Activated CD4-positive, alpha-beta T cell treated with anti-CD3 and anti-CD28 coated beads, Interleukin-2, amount 50 U/mL, for 48 hours (primary cell): Measurements from ENCODE around the gene UAP1L1.

Source experiments
- DNase-seq, 2 experiments: peaks; one replicate each; pipeline ENCODE4 v3.0.0-alpha.2; 2020

UAP1L1 gene

DNA sequence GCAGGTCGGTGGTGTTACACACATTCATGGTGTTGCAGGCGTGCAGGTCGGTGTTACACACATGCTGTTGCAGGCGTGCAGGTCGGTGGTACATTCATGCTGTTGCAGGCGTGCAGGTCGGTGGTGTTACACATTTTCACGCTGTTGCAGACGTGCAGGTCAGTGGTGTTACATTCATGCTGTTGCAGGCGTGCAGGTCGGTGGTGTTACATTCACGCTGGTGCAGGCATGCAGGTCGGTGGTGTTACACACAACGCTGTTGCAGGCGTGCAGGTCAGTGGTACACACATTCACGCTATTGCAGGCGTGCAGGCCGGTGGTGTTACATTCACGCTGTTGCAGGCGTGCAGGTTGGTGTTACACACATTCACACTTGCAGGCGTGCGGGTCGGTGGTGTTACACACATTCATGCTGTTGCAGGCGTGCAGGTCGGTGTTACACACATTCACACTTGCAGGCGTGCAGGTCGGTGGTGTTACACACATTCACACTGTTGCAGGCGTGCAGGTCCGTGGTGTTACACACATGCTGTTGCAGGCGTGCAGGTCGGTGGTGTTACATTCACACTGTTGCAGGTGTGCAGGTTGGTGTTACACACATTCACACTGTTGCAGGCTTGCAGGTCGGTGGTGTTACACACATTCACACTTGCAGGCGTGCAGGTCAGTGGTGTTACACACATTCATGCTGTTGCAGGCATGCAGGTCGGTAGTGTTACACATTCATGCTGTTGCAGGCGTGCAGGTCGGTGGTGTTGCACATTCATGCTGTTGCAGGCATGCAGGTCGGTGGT, 26.1 kb downstream of the UAP1L1 start:
- no peak for DNase-seq

DNA sequence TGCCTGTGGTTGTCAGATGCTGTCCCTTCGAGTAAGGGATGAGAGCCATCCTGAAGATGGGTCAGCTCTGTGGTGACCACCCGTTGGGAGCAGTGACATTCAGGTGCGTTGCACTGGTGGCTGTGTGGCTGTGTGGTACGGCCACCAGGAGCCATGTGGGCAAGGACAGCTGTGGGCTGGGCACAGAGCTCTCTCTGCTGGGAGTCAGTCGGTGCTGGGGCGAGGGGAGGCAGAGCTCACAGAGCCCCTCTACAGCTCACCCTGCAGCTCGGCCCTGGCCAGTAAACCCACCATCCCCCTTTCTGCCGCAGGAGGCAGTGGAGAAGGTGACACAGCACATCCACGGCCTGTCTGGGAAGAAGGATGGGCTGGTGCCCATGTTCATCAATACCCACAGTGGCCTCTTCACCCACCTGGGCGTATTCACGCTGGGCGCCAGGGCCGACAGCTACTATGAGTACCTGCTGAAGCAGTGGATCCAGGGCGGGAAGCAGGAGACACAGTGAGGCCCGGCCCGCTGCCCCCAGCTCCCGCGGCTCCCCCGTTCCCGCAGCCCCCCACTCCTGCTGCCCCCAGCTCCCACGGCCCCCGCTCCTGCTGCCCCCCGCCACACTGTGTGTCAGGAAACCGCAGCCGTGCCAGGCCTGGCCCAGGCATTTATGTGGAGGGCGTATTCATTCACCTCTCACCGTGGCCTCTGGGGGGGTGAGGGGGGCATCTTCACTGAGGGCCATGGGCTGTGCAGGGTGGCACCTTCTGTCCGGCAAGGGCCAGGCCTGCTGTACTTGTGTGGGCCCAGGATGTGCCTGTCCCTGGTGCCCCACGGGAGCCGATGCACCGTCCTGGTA, 28.7 kb downstream of the UAP1L1 start:
- no peak for DNase-seq

DNA sequence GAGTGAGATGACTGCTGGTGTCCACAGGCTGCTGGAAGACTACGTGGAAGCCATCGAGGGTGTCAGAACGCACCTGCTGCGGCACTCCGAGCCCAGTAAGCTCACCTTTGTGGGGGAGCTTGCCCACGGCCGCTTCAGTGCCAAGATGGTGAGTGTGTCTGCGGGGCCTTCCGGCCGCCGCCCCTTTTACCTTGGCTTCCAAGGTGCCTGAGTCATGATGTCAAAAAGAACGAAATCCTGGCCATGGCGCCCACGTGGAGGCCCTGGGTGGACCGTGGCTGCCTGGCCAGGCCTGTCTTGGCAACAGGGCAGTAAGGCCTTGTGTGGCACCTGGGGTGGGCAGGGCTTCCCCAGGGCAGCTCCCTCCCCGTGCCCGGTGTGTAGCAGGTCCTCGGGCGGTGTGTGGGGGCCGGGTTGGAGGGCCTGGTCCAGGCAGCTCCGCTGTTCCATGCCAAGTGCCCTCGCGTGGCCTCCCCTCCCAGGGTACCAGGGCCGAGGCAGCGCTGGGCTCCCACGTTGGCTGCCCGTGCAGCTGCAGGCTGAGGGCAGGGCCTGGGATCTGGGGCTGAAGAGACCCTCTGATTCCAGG, 29.4 kb downstream of the UAP1L1 start:
- DNase-seq = no peak

DNA sequence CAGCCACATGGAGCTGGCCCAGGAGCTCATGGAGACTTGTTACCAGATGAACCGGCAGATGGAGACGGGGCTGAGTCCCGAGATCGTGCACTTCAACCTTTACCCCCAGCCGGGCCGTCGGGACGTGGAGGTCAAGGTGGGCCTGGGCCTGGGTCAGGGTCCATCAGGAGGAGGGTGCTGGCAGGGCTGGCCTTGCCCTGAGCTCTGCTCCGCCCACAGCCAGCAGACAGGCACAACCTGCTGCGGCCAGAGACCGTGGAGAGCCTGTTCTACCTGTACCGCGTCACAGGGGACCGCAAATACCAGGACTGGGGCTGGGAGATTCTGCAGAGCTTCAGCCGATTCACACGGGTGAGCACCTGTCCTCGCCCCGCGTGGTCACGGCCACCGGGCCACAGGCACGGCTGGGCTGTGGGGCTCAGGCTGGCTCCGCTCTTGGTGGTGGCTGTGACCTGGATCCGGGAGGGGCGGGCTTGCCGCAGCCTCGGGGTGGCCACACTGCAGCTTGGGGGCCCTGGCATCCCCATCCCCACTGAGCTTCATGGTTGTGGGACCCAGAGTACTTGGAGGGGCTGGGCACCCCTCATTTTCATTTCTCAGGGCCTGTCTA, 30.1 kb downstream of the UAP1L1 start:
- DNase-seq = no peak

DNA sequence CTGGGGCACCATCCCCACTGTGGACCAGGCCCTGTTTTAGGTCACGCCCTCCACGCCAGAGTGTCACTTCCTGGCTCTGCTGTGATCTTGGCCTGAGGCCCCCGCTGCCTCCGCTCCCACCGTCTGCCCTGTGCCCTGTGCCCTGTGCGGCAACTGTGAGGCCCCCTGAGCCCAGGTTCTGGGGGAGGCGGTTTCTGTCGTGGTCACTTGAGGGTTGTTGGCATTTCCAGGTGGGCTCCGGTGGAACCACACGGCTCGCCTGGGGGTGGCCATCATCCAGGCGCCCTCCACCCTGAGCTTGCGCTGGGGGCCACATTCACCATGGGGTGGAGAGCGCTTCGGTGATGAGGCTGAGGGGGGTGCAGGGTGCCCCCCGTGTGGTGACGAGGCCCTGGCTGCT, 30.7 kb downstream of the UAP1L1 start:
- no peak for DNase-seq

DNA sequence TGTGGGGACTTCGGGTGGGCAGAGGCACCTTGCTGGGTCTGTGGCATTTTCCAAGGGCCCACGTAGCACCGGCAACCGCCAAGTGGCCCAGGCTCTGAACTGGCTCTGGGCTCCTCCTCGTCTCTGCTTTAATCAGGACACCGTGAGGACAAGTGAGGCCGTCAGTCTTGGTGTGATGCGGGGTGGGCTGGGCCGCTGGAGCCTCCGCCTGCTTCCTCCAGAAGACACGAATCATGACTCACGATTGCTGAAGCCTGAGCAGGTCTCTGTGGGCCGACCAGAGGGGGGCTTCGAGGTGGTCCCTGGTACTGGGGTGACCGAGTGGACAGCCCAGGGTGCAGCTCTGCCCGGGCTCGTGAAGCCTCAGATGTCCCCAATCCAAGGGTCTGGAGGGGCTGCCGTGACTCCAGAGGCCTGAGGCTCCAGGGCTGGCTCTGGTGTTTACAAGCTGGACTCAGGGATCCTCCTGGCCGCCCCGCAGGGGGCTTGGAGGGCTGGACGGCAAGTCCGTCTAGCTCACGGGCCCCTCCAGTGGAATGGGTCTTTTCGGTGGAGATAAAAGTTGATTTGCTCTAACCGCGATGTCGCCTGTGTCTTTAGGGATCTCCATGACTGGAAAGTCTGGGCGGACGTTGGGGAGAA, 31.4 kb downstream of the UAP1L1 start:
- no peak for DNase-seq

DNA sequence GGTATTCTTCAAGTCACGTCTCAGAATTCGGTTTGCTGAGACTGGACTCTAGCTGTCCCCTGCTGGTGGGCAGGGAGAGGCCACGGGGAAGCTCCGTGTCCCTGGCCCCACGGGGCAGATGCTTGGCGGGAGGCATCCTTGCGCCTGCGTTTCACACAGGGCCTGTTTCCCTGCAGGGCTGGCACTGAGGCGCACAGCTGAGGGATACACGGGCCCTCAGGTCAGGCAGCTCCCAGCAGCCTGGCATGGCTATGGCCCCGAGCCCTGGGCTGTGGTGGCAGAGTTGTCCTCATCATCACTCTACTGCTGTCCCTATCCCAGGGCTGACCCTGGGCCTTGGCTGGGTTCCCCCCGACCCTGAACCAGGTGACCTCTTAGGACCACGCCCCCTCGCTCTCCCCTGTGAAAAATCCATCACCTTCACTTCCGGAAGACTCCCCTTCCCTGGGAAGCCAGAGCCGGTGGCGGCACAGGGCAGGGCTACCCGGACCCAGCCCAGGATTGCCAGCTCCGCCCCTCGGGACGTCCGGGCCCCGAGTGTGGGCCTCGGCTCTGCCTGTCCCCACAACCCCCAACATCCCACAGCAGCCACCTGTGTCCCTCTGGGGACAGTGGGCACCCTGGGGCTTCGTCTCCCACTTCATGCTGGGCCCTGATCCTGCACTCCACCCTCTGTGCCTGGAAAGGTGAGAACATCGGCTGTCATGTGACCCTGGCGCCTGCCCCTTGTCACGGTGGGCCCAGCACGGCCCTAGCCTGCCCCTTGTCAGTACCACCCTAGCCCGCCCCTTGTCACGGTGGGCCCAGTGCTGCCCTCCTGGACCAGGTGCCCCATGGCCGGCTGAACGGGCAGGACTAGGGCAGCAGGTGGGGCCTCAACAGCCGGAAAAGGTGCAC, 32.2 kb downstream of the UAP1L1 start:
- DNase-seq = no peak

DNA sequence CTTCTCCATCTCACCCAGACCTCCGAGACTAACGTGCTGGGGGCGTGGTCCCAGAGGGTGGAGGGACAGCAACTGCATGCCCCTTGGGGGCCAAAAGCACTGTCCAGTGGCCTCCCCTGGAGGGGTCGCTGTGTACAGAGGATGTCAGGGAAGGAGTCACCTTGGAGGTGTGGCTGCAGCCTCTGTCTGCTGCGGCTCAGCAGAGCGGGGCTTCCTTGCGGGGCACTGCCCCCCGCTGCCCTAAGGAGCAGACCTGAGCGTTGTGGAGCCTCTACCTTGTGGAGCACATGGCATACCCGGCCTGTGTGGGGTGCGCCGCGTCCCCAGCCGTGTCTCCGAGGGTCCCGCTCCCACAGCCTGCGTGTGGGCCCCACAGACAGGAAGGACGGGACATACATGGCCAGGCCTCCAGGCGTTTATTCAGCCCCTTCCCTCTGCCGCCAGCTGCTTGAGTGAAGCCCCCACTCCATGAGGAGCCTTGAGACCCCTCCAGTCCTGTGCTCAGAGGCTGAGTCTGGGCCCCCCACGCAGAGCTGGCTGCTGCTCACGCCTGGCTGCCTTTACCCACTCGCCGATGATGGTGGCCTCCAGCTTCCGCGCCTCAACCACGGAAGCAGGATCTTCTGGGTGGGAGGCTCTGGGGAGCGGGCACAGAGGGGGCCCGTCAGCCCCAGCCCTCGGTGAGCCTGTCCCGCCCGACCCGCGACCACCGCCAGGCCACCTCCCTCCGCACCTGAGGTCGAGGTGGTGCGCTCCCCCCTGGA, 33.0 kb downstream of the UAP1L1 start:
- no peak for DNase-seq

DNA sequence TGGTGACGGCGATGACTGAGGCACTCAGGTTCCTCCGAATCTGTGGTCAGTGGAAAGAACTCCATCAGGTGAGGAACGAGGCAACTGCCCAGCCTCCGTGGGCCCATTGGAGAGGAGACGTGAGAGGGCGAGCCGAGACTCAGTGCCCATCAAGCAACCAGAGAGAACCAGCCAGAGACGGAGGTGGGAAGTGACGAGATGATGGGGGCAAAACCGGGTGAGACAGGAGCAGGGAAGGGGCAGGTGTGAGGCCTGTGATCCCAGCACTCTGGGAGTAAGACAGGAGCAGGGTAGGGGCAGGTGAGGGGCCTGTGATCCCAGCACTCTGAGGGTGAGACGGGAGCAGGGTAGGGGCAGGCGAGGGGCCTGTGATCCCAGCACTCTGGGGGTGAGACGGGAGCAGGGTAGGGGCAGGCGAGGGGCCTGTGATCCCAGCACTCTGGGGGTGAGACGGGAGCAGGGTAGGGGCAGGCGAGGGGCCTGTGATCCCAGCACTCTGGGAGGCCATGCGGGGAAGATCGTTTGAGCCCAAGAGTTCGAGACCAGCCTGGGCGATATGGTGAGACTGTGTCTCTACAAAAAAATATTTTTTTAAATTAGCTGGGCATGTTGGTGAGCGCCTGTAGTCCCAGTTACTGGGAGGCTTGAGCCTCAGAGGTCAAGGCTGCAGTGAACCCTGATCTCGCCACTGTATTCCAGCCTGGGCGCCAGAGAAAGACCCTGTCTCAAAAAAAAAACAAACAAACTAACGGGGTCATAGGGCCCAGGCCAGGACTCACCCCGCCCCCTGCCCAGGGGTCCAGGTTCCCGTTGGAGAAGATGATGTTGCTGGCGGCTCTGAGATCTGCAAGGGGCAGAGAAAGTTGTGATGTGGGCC, 33.8 kb downstream of the UAP1L1 start:
- DNase-seq = no peak

DNA sequence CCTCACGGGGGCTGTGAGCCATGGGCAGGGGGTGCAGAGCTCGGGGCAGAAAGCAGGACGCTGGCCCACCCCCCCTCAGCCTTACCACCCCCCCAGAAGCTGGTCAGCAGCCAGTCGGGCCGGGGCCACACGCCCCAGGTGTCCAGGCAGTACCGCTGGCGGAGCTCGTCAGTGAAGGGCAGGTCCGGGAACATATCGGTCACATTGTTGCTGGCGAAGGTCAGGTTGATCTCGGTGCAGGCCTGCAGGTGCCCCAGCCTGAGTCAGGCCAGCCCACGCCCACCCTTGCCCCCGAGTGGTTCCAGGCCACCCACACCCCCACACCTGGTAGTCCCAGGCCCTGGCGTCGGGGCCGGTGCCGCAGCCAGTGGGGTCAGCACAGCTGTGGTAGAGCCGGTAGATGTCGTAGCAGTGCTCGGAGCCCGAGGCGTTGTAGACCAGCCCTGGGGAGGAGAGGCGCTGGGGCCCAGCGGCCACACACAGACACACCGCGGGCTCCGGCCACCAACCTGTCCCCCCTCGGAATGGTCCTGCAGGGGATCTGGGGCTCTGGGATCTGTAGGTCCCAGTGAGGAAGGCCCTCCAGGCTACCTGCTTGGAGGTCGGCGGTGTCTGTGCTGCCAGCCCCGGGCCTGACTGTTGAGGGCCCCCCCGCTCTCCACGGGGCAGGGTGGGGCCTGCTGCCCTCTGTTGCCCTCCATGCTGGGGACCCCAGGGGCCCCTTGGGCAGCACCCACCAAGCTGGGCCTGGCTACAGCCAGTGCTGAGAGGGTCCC, 34.7 kb downstream of the UAP1L1 start:
- DNase-seq = no peak

DNA sequence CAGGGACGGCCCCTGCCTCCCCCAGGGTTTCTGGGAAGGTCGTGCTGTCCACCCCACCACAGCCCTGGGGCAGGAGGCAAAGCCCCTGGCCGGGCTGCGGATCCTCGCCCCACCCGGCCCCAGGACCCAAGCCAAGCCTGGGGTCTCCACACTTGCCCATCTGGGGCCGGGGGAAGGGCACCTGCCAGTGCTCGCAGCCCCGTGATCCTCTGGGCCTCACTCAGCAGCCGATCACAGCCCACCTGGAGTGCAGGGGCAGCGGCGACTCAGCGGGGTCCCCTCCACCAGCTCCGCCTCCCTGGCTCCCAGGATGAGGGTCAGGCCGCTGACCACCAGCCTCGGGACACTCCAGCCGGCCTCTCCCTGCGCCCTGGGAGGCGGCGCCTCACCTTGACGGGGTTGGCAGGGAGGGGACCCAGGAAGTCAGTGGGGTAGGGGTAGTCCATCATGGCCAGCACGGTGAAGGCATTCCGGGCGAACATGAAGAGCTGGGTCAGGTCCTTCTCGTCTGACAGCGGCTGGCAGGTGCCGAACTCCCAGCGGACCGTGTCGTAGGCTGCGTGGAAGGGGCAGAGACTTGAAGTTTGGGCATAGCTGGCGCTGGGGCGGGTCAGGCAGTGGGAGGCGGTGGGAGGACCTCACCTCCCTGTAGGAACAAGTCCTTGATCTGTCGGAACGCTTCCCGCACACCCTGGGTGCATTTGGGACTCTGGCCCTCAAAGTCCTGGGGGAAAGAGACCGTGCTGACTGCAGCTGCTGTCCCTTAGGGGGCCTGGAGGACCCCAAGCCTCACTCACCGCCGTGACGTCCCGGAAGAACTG, 35.5 kb downstream of the UAP1L1 start:
- DNase-seq = no peak

DNA sequence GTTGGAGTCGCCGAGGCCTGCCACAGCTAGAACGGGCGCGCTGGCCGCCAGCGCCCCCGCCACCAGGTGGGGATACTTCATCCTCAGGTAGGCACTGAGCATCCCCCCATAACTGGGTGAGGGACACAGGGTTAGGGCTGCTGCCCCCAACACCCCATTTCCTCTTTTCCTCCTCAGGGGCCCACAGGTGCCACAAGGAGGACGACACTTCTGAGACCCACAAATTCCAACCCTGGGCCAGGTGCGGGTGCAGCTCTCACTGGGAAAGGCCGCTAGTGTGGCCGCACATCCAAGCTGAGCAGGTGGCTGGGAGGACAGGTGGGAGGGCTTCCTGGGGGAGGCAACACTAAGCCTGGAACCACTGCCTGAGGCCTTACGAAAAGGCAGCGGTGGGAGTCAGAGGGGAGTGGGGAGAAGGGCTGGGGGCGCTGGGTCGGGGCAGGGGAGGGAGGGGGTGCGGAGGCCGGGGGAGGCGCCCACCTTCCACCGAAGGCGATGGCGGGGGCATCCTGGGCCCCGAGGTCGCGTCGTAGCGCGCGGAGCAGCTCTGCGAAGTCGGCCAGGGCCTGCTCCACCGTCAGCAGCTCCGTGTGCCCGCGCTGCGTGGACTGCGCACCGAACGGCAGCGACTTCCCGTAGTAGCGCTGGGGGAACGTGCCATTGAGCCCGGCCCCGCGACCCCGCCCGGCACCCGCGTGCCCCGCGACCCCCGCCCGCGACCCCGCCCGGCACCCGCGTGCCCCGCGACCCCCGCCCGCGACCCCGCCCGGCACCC, 36.3 kb downstream of the UAP1L1 start:
- DNase-seq = peak in 1 of 2 experiments; percentile 30

DNA sequence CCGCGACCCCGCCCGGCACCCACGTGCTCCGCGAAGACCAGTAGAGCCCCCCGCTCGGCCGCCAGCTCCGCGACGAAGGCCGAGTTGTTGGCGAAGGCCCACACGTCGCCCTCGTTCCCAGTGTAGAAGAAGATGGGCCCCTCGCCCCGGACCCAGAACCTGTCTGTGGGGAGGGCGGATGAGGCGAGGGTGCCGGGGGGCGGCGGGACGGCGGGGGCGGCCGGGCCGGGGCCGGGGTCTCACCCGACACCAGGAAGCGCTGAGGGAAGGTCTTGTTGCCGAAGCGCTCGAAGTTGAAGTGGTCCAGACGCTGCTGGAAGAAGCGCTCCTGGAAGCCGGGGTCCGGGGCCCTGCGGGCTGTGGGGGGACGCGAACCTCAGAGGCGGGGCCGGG, 36.9 kb downstream of the UAP1L1 start:
- peak in 1 of 2 experiments; percentile 26 for DNase-seq

DNA sequence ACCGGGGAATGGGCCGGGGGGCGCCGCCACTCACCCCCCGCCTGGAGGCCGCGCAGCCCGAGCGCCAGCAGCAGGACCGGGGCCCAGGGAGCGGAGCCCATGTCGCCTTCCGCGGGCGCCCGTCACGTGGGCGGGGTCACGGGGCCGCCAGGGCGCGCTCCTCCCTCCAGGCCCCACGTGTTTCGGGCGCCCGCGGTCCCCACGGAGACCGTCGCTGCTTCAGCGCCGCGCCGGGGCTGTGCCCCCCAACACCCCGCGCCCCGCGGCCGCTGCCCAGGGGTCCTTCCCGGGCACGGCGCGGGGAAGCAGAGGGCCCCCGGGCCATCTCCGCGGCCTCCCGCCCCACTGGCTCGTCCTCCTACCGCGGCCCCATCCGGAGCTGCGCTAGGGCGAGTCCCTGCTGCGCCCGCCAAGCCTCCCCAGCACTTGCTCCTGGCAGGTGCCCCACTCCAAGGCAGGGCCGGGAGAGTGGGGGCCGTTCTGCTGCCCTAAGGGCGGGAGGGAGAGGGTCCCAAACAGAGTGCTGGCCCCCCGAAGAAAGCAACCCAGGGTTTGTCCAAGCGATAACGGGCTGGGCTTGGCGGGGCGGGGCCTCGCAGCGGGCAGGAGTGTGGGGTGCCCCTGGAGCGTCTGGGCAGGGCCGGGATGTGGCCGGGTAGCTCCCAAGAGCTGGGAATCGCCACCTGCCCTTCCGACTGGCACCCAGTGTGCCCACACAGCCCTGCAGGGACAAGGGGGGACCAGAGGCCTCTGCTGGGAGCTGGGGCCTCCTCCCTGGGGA, 37.5 kb downstream of the UAP1L1 start, which contains the start of gene DPP7:
Gene DPP7, minus strand, starts transcription at position 121 of the 781 bp plus-strand sequence. Its CDS starts 20 bp downstream, at position 101.
- peak; percentile 79 to 83 for DNase-seq

DNA sequence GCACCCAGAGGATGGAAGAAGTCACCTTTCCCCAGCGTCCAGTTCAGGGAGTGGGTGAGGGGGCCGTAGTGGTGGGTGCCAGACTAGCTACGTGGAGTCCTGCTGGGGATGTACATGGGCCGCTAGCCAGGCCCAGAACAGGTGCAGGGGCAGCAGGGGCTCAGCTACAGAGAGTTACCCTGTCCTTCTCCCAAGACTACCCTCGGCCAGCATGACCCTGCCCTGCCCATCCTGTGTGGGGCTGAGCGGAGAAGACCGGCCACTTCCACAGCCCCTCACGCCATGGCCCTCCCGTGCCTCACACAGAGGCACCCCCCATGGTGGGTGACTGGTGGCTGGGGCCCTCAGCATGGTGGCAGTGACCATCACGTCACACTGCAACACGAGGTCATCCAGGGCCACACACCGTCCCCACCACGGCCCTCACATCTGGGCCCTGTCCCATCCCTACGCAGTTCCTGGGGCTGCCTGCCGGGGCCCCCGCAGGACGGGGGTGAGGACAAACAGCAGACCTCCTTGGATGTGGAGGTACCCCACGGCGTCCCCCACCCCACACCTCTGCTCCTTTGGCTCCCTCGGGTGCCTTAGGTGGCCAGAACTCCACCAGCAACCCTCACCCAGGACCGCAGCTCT, 38.2 kb downstream of the UAP1L1 start:
- DNase-seq = no peak

DNA sequence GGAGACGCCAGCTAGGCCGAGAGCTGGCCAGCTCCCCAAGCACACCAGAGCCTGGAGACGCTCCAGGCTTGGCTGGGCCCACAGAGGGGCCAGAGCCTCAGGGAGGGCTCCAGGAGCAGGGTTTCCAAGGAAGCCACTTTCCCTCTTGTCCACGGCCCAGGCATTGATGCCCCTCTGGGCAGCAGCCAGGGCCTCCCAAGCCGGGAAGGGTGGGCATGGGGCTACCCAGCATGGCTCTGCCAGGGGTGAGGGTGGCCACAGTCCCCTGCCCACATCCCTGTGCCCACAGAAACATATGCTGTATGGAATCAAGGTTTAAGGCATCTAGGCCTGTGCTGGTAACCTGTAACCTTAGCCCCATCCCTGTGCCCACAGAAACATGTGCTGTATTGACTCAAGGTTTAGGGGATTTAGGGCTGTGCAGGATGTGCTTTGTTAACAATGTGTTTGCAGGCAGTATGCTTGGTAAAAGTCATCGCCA, 38.8 kb downstream of the UAP1L1 start:
- no peak for DNase-seq
